Left ventricle myocardium inferior (tissue), 1 donor: Measurements from ENCODE around the gene MPV17. TPM values are rescaled to one million over a fixed set of nuclear protein-coding genes. Genes with fewer than 3 reads are reported as not detected.
"Not testable (repeated sequence)": the region's sequence is repeated elsewhere in the genome, so short reads cannot be mapped to it uniquely, and the experiment has no call there.

ENCODE experiments used
- DNase-seq: peaks from one replicate; pipeline ENCODE4 v3.0.0-alpha.2; 2020
- H3K27ac ChIP-seq: fragments of 200-600 bp; replicated peaks from 2 replicates; pipeline ENCODE4 v1.8.0; 2021
- H3K27me3 ChIP-seq: fragments of 200-600 bp; 2 replicates; pipeline ENCODE4 v1.8.0; 2021; ENCODE audit warnings: low read depth
- H3K36me3 ChIP-seq: fragments of 200-600 bp; 2 replicates; pipeline ENCODE4 v1.8.0; 2021
- H3K4me1 ChIP-seq: fragments of 200-600 bp; 2 replicates; pipeline ENCODE4 v1.8.0; 2021
- H3K4me3 ChIP-seq: fragments of 200-600 bp; 2 replicates; pipeline ENCODE4 v1.8.0; 2021; ENCODE audit warnings: mild to moderate bottlenecking, moderate library complexity
- H3K9me3 ChIP-seq: fragments of 200-600 bp; replicated peaks from 2 replicates; pipeline ENCODE4 v1.8.0; 2021
- intact Hi-C: fragments of 100-400 bp; cut with micrococcal nuclease; formaldehyde crosslinking; loops from one replicate; pipeline ENCODE4 v1.11.0; 2022
- total RNA-seq: library from RNA; stranded (reverse); fragmentation: NEBNext Ultra II Directional; extraction: Animal tissue kit (Norgen Biotek cat#: 25700); gene quantifications from one replicate; pipeline ENCODE4 v1.2.1, GENCODE V29; 2021
- TF ChIP-seq, protein P1 (sequence below): fragments of 200-600 bp; IDR thresholded peaks from 2 replicates; pipeline ENCODE4 v1.8.0; 2021; ENCODE audit warnings: antibody characterized with exemption, mild to moderate bottlenecking, borderline replicate concordance
- donor health status: DM: no; HTN: yes; CAD: no; lungs with severe emphysema.

The MPV17 gene
- total RNA-seq, 1 donor from 2014 or later = 59.2 TPM

DNA sequence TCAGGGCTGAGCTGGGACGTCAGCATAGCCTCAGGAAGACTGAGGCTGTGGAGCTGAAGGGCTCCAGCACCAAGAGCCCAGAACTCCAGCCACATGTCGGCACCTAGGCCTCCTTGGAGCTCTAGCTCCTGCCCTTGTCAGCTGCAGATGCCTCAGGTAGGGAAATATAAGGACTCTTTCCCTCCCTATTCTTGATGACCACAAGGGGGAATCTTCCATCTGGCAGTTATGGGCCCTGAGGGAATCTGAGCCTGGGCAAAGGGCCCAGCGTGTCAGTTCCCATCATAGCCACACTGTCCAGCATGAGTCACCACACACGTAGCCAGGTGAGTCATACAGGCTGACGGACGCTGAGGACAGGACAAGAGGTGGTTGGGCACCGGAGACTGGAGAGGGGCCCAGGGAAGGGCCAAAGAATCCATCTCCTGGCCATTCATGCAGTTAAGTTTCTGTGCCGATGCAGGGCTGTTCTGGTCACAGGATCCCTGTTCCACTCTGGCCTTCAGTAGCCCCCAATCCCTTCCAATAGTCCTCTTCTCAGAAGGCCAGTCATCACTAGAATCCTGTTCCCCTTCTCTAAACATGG lies 1.8 kb downstream of the MPV17 start:
- no peaks in the 10 kb centered on the region for H3K9me3 ChIP-seq
- H3K4me1 ChIP-seq = peaks cover 50% of the 10 kb centered on the region
- H3K27me3 ChIP-seq = no peaks in the 10 kb centered on the region
- H3K36me3 ChIP-seq = peaks cover 7% of the 10 kb centered on the region
- TF ChIP-seq, protein P1, sequence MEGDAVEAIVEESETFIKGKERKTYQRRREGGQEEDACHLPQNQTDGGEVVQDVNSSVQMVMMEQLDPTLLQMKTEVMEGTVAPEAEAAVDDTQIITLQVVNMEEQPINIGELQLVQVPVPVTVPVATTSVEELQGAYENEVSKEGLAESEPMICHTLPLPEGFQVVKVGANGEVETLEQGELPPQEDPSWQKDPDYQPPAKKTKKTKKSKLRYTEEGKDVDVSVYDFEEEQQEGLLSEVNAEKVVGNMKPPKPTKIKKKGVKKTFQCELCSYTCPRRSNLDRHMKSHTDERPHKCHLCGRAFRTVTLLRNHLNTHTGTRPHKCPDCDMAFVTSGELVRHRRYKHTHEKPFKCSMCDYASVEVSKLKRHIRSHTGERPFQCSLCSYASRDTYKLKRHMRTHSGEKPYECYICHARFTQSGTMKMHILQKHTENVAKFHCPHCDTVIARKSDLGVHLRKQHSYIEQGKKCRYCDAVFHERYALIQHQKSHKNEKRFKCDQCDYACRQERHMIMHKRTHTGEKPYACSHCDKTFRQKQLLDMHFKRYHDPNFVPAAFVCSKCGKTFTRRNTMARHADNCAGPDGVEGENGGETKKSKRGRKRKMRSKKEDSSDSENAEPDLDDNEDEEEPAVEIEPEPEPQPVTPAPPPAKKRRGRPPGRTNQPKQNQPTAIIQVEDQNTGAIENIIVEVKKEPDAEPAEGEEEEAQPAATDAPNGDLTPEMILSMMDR = peak; percentile 53
- H3K4me3 ChIP-seq = peak overlapping the region; percentile 2
- peak overlapping the region; percentile 96 for H3K27ac ChIP-seq
- DNase-seq = peak; percentile 71
- intact Hi-C loops = no loop called here

DNA sequence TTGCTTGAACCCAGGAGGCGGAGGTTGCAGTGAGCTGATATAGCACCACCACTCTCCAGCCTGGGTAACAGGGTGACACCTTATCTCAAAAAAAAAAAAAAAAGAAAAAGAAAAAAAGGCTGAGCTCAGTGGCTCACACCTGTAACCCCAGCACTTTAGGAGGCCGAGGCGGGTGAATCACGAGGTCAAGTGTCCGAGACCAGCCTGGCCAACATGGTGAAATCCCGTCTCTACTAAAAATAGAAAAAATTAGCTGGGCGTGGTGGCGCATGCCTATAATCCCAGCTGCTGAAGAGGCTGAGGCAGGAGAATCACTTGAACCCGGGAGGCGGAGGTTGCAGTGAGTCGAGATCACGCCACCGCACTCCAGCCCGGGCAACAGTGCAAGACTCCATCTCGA lies 3.1 kb downstream of the MPV17 start:
- H3K27me3 ChIP-seq, intact Hi-C loops, H3K27ac ChIP-seq, H3K4me3 ChIP-seq, H3K9me3 ChIP-seq, H3K36me3 ChIP-seq, DNase-seq: not testable (repeated sequence)
- H3K4me1 ChIP-seq = peaks cover 49% of the 10 kb centered on the region

DNA sequence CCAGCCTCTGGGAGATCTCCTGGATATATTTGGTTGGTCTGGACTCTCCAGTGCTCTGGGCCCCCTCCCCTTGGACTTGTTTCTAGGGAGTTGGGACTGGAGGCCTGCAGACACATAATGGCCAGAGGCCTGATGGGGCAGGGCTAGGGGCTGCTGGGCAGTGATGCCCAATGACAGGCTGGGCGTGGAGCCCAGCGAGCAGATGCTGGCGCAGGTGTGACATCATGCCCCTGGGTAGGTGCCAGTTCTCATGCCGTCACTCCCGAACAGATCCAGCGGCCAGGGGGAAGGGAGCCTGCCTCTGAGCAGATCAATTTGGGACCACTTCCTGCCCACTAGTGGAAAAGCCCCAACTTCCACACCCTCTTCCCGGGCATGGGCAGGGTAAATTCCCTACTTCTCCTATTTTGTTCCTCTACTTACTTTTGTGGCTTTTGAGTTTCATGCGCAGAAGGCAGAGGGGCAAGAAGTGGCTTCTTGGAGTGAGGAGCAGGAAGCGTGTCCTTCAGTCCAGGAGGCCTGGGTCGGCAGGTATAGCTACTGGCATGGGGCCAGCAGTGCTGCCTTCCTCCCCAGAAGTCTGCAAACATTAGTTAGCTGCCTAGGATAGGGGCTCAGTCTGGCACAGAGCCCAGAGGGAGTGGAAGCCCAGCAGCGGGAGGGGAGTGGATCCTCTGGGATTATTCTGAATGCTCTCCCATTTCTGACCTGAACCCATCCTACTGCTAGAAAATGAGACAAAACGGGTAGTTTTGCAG lies 6.1 kb downstream of the MPV17 start:
- Histone ChIP-seq H3K4me3 (no peak overlapping the region), H3K27ac (no peak overlapping the region), H3K9me3 (no peaks in the 10 kb centered on the region), H3K4me1 (peaks cover 21% of the 10 kb centered on the region), H3K36me3 (peaks cover under 1% of the 10 kb centered on the region), H3K27me3 (no peaks in the 10 kb centered on the region)
- TF ChIP-seq, protein P1 = no peak
- DNase-seq = no peak
- intact Hi-C loops = no loop called here

DNA sequence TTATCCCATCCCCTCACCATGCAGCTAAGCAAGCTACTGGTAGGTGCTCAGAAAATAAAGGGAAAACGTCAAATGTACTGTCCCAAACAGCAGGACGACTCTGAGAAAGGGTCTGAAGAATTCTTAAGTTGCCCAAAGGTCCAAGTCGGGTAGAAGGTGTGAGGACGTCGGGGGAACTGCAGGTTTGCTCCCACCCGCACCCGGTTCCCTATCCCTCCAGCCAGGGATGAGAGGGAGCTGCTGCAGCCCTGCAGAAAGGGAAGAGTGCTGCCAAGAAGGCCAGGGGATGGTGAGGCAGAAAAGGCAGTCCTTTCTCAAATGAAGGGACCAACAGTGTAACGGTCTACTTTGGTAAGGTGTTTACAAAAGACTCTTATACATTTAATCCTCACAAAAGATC lies 7.8 kb downstream of the MPV17 start:
- Histone ChIP-seq H3K36me3 (peaks cover 3% of the 10 kb centered on the region), H3K27ac (no peak overlapping the region), H3K4me1 (peaks cover 6% of the 10 kb centered on the region), H3K9me3 (no peaks in the 10 kb centered on the region), H3K27me3 (no peaks in the 10 kb centered on the region), H3K4me3 (no peak overlapping the region)
- DNase-seq = no peak
- intact Hi-C loops = no loop called here
- TF ChIP-seq, protein P1 = no peak

DNA sequence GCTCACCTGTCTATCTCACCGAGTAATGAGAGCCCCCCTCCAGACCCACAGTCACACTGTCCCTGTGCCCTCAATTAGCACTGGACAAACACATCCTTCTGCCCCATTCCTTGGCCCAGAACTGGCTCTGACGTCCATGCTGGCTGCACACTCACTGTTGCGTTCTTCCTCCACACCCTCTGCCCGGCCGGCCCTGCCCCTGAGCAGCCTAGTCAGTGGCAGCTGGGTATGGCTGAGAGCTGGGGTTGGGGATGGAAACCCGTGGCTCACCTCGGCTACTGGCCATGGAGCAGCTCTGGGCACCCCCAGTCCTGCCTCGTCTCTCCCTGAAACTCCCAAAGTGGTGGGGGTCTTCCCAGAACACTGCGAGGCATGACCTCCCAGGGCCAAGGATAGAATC lies 8.2 kb downstream of the MPV17 start:
- TF ChIP-seq, protein P1 = no peak
- no peak for DNase-seq
- H3K36me3 ChIP-seq = peaks cover 6% of the 10 kb centered on the region
- H3K4me1 ChIP-seq = peaks cover 6% of the 10 kb centered on the region
- H3K4me3 ChIP-seq = no peak overlapping the region
- no peaks in the 10 kb centered on the region for H3K27me3 ChIP-seq
- no peak overlapping the region for H3K27ac ChIP-seq
- intact Hi-C loops = no loop called here
- H3K9me3 ChIP-seq = no peaks in the 10 kb centered on the region
